Activated naive CD8-positive, alpha-beta T cell treated with anti-CD3 and anti-CD28 coated beads, Interleukin-2, amount 10 ng/mL, durations not matched to agents 7 days and 5 days (primary cell): ENCODE measurements around the gene HRH1. TPM values are rescaled to one million over a fixed set of nuclear protein-coding genes. Genes with fewer than 3 reads are reported as not detected.
A peak's percentile ranks its signal among the peaks of the same experiment; 100 is the strongest.
"Not testable (repeated sequence)": the region's sequence is repeated elsewhere in the genome, so short reads cannot be mapped to it uniquely, and the experiment has no call there.

Experiments
- ATAC-seq: fragments of 150-1000 bp; cut with Tn5 transposase; one replicate; pipeline ENCODE4 v1.10.0; 2021; ENCODE audit warnings: low read depth, moderate library complexity
- POLR2A ChIA-PET: fragments of 350-600 bp; sonication (Branson Sonifier 250); formaldehyde crosslinking; loops from one replicate; lab custom pipeline; 2021; ENCODE audit warnings: antibody characterized with exemption; lab: Charles Lee
- DNase-seq: peaks from one replicate; pipeline ENCODE4 v3.0.0; 2021
- H3K27ac Mint-ChIP-seq: one replicate; pipeline ENCODE4 v1.8.0; 2022; ENCODE audit warnings: mild to moderate bottlenecking, mixed read lengths
- H3K27me3 Mint-ChIP-seq: one replicate; pipeline ENCODE4 v1.8.0; 2022; ENCODE audit warnings: mild to moderate bottlenecking, moderate library complexity, mixed read lengths
- H3K36me3 Mint-ChIP-seq: one replicate; pipeline ENCODE4 v1.8.0; 2021; ENCODE audit warnings: mild to moderate bottlenecking, mixed read lengths
- H3K4me1 Mint-ChIP-seq: one replicate; pipeline ENCODE4 v1.8.0; 2021; ENCODE audit warnings: mixed read lengths
- H3K4me3 Mint-ChIP-seq: one replicate; pipeline ENCODE4 v1.8.0; 2022; ENCODE audit warnings: mild to moderate bottlenecking, moderate library complexity, mixed read lengths
- H3K9me3 Mint-ChIP-seq: one replicate; pipeline ENCODE4 v1.8.0; 2021; ENCODE audit warnings: mixed read lengths
- total RNA-seq, 2 experiments: library from RNA; stranded (reverse); gene quantifications; one replicate each; pipeline ENCODE4 v1.2.3, GENCODE V29; 2021

HRH1 gene
- total RNA-seq, 2 experiments from 2014 or later, result 0.36 to 0.45 TPM

- H3K9me3 Mint-ChIP-seq, result no peaks in the 10 kb centered on the region
- peaks cover 1% of the 10 kb centered on the region for H3K36me3 Mint-ChIP-seq
- POLR2A ChIA-PET, result no interaction called here
- H3K27ac Mint-ChIP-seq, result no peak overlapping the region
- DNase-seq (no peak), ATAC-seq (no peak)
- H3K4me3 Mint-ChIP-seq, result no peak overlapping the region
- peaks cover 8% of the 10 kb centered on the region for H3K4me1 Mint-ChIP-seq
- H3K27me3 Mint-ChIP-seq, result peaks cover 5% of the 10 kb centered on the region
Observed at GRCh38 chr3:11251807-11252176, 97.5 kb downstream of the HRH1 start.

- Mint-ChIP-seq H3K27ac (no peak overlapping the region), H3K9me3 (no peaks in the 10 kb centered on the region), H3K4me3 (no peak overlapping the region), H3K36me3 (no peaks in the 10 kb centered on the region), H3K4me1 (peaks cover 8% of the 10 kb centered on the region), H3K27me3 (peaks cover 5% of the 10 kb centered on the region)
- DNase-seq, result no peak
- ATAC-seq, result no peak
- POLR2A ChIA-PET, result no interaction called here
Observed at GRCh38 chr3:11254876-11255275, 100.6 kb downstream of the HRH1 start.

- H3K36me3 Mint-ChIP-seq, DNase-seq, H3K4me1 Mint-ChIP-seq, H3K4me3 Mint-ChIP-seq, POLR2A ChIA-PET, ATAC-seq, H3K27me3 Mint-ChIP-seq, H3K27ac Mint-ChIP-seq, H3K9me3 Mint-ChIP-seq: not testable (repeated sequence)
Observed at GRCh38 chr3:11255537-11255936, 101.2 kb downstream of the HRH1 start.

GRCh38 chr3:11258958-11259357 lies 104.7 kb downstream of the HRH1 start:
- Mint-ChIP-seq H3K4me3 (no peak overlapping the region), H3K27me3 (peaks cover 5% of the 10 kb centered on the region)
- POLR2A ChIA-PET, result no interaction called here

GRCh38 chr3:11260460-11260859 lies 106.2 kb downstream of the HRH1 start:
- Mint-ChIP-seq H3K27me3 (peaks cover 11% of the 10 kb centered on the region), H3K4me1 (no peaks in the 10 kb centered on the region), H3K27ac (no peak overlapping the region), H3K9me3 (no peaks in the 10 kb centered on the region), H3K36me3 (no peaks in the 10 kb centered on the region), H3K4me3 (no peak overlapping the region)
- POLR2A ChIA-PET, result no interaction called here
- DNase-seq (no peak), ATAC-seq (no peak)

More at GRCh38 chr3:11258958-11259357, 104.7 kb downstream of the HRH1 start:
- ATAC-seq (no peak), DNase-seq (no peak)
- no peaks in the 10 kb centered on the region for H3K36me3 Mint-ChIP-seq
- H3K9me3 Mint-ChIP-seq, result no peaks in the 10 kb centered on the region
- H3K4me1 Mint-ChIP-seq, result no peaks in the 10 kb centered on the region
- no peak overlapping the region for H3K27ac Mint-ChIP-seq

- H3K4me3 Mint-ChIP-seq, result no peak overlapping the region
- no peaks in the 10 kb centered on the region for H3K9me3 Mint-ChIP-seq
- H3K36me3 Mint-ChIP-seq, result peaks cover 2% of the 10 kb centered on the region
- H3K4me1 Mint-ChIP-seq, result peaks cover 18% of the 10 kb centered on the region
- H3K27ac Mint-ChIP-seq, result no peak overlapping the region
- H3K27me3 Mint-ChIP-seq, result peaks cover 8% of the 10 kb centered on the region
- DNase-seq, result no peak
- no peak for ATAC-seq
- POLR2A ChIA-PET, result no interaction called here
Observed at GRCh38 chr3:11269007-11269406, 114.7 kb downstream of the HRH1 start.

- peaks cover 23% of the 10 kb centered on the region for H3K36me3 Mint-ChIP-seq
- peak within 1 kb of the TSS; percentile 96 for H3K4me3 Mint-ChIP-seq
- H3K27ac Mint-ChIP-seq, result peak within 1 kb of the TSS; percentile 97
- ATAC-seq, result peak; percentile 96
- peaks cover 3% of the 10 kb centered on the region for H3K9me3 Mint-ChIP-seq
- H3K4me1 Mint-ChIP-seq, result peaks cover 42% of the 10 kb centered on the region
- H3K27me3 Mint-ChIP-seq, result no peaks in the 10 kb centered on the region
- POLR2A ChIA-PET, result interaction anchor here (0.7 to 3.4 kb wide), 12 partner anchors 9 to 379 kb away, joined by 3 to 96 read pairs (median 4); partner anchors contain the start of gene VGLL4
- DNase-seq, result peak; percentile 99
Observed at GRCh38 chr3:11271986-11272904, 118.0 kb downstream of the HRH1 start, which contains the start of gene ATG7. TSS of gene ATG7 (plus strand) at chr3:11272397. CDS start at chr3:11298696, 26,299 bp downstream.

- H3K27ac Mint-ChIP-seq, result peak overlapping the region; percentile 97
- H3K4me3 Mint-ChIP-seq, result peak overlapping the region; percentile 96
- no peaks in the 10 kb centered on the region for H3K27me3 Mint-ChIP-seq
- peaks cover 4% of the 10 kb centered on the region for H3K9me3 Mint-ChIP-seq
- H3K4me1 Mint-ChIP-seq, result peaks cover 42% of the 10 kb centered on the region
- DNase-seq, result no peak
- POLR2A ChIA-PET, result interaction anchor here (0.7 to 3.4 kb wide), 11 partner anchors 9 to 371 kb away, joined by 3 to 96 read pairs (median 4); partner anchors contain the start of gene VGLL4
- H3K36me3 Mint-ChIP-seq, result peaks cover 28% of the 10 kb centered on the region
- ATAC-seq, result no peak
Observed at GRCh38 chr3:11272906-11273574, 118.7 kb downstream of the HRH1 start.

- Mint-ChIP-seq H3K27me3 (no peaks in the 10 kb centered on the region), H3K4me1 (peaks cover 45% of the 10 kb centered on the region), H3K9me3 (peaks cover 4% of the 10 kb centered on the region), H3K4me3 (peak overlapping the region; percentile 96), H3K27ac (peak overlapping the region; percentile 73), H3K36me3 (peaks cover 31% of the 10 kb centered on the region)
- ATAC-seq, result no peak
- POLR2A ChIA-PET, result interaction anchor here (2.5 to 3.4 kb wide), 2 partner anchors 14 to 370 kb away, joined by 8 to 96 read pairs; partner anchors contain the start of gene VGLL4
- DNase-seq, result no peak
Observed at GRCh38 chr3:11273891-11274291, 119.6 kb downstream of the HRH1 start.

GRCh38 chr3:11274566-11275142 lies 120.4 kb downstream of the HRH1 start:
- peaks cover 45% of the 10 kb centered on the region for H3K4me1 Mint-ChIP-seq
- H3K9me3 Mint-ChIP-seq, result peaks cover 4% of the 10 kb centered on the region

GRCh38 chr3:11275926-11276325 lies 121.6 kb downstream of the HRH1 start:
- ATAC-seq (no peak), DNase-seq (no peak)
- Mint-ChIP-seq H3K27me3 (no peaks in the 10 kb centered on the region), H3K36me3 (peaks cover 34% of the 10 kb centered on the region), H3K4me1 (peaks cover 44% of the 10 kb centered on the region), H3K9me3 (peaks cover 4% of the 10 kb centered on the region), H3K4me3 (no peak overlapping the region), H3K27ac (no peak overlapping the region)
- POLR2A ChIA-PET, result interaction anchor here (1.5 kb wide), 1 partner anchor 12 kb away, joined by 4 read pairs; no protein-coding TSS in a partner anchor

More at GRCh38 chr3:11274566-11275142, 120.4 kb downstream of the HRH1 start:
- H3K27me3 Mint-ChIP-seq, result no peaks in the 10 kb centered on the region
- peaks cover 33% of the 10 kb centered on the region for H3K36me3 Mint-ChIP-seq
- ATAC-seq (no peak), DNase-seq (no peak)
- peak overlapping the region; percentile 3 for H3K4me3 Mint-ChIP-seq
- POLR2A ChIA-PET, result interaction anchor here (3.4 kb wide), 1 partner anchor 13 kb away, joined by 96 read pairs; no protein-coding TSS in a partner anchor
- no peak overlapping the region for H3K27ac Mint-ChIP-seq

GRCh38 chr3:11276901-11277300 lies 122.6 kb downstream of the HRH1 start:
- peaks cover 36% of the 10 kb centered on the region for H3K36me3 Mint-ChIP-seq
- H3K27me3 Mint-ChIP-seq, result no peaks in the 10 kb centered on the region
- H3K9me3 Mint-ChIP-seq, result peaks cover 4% of the 10 kb centered on the region
- peaks cover 40% of the 10 kb centered on the region for H3K4me1 Mint-ChIP-seq
- H3K27ac Mint-ChIP-seq, result no peak overlapping the region
- H3K4me3 Mint-ChIP-seq, result no peak overlapping the region
- no peak for ATAC-seq
- no peak for DNase-seq
- POLR2A ChIA-PET, result interaction anchor here (1.5 kb wide), 1 partner anchor 11 kb away, joined by 4 read pairs; no protein-coding TSS in a partner anchor
